GM21528 (cell line): ENCODE data around the gene ANKRD29.

ENCODE experiments used
- ATAC-seq: cut with Tn5 transposase; IDR thresholded peaks from one replicate; pipeline ENCODE4 v1.9.1; 2021; ENCODE audit warnings: mild to moderate bottlenecking, moderate library complexity; ENCODE audit not compliant: unreplicated experiment, low FRiP score

Gene ANKRD29, protein sequence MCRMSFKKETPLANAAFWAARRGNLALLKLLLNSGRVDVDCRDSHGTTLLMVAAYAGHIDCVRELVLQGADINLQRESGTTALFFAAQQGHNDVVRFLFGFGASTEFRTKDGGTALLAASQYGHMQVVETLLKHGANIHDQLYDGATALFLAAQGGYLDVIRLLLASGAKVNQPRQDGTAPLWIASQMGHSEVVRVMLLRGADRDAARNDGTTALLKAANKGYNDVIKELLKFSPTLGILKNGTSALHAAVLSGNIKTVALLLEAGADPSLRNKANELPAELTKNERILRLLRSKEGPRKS

DNA sequence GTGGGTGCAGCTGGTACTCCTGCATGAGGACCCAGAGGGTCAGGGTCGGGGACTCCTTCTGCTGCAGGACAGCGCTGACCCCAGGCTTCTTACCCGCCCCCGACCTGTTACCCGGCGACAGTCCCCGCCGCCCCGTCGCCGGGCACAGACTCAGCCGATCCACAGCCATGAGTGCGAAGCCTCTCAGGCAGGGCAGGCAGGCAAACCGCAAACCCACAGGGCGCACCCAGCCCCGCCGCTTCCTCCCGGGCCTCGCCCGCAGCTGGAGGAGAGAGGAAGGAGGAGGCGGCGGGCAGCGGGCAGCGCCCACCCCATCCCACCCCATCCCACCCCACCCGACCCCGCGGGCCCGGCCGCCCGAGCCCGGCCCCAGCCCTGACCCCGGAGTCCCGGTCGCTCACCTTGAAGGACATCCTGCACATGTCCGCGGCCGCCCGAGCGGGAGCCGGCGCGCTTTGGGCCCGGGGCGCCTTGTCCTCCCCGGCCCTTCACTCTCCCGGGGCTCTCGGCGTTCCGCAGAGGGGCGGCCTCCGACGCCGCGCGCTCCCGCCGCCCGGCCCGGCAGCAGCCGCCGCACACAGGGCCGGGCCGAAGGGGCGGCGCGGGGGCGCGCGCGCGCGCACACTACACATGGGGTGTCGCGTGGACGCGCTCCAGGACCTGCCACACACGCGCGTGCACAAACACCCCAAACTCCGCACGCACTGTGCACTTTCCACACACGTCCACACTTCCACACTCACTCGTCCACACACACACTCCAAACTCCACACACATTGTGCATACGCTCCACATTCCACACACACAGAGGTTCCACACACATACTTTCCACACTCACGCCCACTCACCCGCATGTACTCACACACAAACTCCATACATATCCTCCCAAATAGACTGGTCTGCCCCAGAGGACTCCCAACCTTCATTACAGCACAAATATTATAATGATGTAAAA is at the start of gene ANKRD29:
TSS of gene ANKRD29 (minus strand) at position 603 of the 955 bp plus-strand sequence. CDS start at position 422, 181 bp downstream.
- ATAC-seq = no peak

- no peak for ATAC-seq
Observed at GRCh38 chr18:23712445-23712844, 49.7 kb upstream of the ANKRD29 start.

DNA sequence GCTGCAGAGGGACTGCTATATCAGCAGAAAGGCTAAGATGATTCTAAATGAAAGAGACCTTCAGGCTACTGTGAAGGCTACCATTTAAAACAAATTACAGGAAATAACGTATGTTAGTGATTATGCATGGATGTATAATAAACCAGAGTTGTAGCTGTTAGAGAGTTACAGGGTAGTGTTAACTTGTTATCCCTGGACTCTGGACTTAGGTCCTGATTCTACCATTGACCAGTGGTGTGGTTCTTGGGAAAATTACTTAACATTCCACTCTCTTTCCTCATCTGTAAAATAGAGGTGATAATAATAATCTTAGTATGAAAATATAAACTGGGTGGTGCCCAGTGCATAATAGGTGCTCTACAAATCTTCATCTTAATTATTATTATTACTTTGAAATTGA is 48.7 kb upstream of the ANKRD29 start:
- no peak for ATAC-seq

DNA sequence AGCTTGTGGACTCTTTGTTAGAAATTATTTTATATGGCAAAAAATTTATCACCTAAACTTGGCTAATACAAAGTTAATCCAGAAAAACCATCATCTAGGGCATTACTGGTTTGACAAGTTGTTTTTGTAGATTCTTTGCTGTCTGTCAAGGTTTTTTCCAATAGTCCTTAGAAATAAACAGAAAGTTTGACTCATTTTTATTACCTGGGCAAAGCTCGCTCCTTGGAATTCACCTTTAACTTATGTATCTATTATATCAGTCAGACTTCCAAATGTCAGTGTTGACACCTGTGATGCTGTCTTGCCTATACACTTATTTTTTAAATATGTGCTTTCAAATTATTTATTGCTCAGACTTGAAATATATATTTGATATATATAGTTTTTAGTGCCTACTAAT is 48.2 kb upstream of the ANKRD29 start:
- ATAC-seq = no peak

DNA sequence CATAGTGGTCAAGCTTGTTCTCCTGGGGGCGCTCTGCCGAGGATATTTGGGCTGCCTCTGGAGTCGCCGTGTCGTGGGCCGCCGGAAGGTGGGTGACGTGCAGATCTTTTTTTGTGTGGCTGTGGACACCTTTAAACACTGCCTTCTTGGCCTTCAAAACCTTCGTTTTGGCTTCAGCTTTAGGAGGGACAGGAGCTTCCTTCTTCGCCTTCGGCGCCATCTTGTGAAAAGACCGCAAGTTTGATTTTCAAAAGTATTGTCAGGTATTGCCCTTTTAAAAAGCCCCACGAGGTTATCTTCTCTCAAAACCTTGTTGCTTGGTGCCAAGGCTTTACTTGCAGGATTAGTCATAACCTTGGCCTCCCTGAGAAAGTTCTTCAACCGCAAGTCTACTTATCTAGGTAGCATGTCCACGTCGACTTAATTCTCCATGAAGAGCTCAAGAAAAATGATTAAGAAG is 47.4 kb upstream of the ANKRD29 start:
- no peak for ATAC-seq

- ATAC-seq = no peak
Observed at GRCh38 chr18:23706971-23707640, 44.4 kb upstream of the ANKRD29 start.

- ATAC-seq = no peak
Observed at GRCh38 chr18:23704806-23705205, 42.1 kb upstream of the ANKRD29 start.

DNA sequence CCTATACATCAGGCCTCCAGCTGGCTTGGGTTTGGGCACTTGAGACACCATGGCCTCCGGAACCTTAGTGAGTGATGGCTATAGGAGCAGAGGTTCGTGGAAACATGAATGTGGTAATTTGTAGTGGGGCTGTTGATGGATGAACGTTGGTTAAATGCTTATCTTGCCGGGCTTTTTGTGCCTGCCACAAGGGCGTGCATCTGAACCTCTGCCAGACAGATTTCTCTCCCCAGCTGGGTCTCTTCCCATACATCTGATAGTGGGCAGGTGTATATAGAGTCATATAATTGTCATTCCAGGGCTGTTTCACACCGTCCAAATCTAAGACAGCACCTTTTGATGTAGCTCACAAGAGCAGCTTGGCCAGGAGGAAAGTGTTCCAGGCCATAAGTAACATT is 41.3 kb upstream of the ANKRD29 start:
- ATAC-seq = no peak

DNA sequence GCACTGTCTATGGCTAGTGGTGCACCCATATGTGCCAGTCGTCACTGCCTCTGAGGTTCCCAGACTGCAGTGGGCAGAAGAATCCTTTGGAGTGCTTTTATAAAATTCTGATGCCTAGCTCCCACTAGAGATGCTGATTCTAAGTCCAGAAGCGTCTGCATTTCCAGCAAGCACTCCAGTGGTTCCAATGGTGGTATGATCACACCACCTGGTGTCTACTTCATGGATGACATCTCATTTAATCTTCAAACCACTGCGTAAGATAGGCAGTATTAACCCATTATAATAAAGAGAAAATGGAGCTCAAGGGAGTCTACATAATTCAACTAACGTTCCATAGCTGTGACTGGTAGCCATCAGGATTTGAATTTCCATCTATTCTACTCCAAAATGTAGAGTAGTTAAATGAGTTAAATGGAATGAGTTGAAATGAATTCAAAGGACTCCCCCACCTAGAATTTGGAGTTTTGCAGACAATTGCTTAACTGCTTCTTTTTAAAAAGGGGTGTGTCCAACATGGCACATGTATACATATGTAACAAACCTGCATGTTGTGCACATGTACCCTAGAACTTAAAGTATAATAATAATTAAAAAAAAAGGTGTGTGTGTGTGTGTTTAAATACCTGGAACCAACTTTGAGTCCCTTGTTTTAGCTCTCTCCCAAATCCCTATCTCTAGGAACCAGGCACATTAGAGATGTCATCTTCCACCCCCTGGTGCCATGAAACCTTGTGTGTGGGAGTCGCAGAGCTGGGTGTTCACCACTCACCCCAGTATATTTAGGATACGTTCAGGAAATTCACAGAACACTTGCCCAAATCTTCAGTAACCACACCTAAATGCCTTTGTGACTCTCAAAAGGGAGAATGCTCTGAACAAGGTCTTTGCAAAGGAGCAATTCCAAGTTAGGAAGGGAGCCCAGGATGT is 40.6 kb upstream of the ANKRD29 start:
- no peak for ATAC-seq

GRCh38 chr18:23702606-23703005 is 39.9 kb upstream of the ANKRD29 start:
- no peak for ATAC-seq

- no peak for ATAC-seq
Observed at GRCh38 chr18:23701544-23702064, 38.9 kb upstream of the ANKRD29 start.

GRCh38 chr18:23701017-23701416 is 38.3 kb upstream of the ANKRD29 start:
- ATAC-seq = no peak

DNA sequence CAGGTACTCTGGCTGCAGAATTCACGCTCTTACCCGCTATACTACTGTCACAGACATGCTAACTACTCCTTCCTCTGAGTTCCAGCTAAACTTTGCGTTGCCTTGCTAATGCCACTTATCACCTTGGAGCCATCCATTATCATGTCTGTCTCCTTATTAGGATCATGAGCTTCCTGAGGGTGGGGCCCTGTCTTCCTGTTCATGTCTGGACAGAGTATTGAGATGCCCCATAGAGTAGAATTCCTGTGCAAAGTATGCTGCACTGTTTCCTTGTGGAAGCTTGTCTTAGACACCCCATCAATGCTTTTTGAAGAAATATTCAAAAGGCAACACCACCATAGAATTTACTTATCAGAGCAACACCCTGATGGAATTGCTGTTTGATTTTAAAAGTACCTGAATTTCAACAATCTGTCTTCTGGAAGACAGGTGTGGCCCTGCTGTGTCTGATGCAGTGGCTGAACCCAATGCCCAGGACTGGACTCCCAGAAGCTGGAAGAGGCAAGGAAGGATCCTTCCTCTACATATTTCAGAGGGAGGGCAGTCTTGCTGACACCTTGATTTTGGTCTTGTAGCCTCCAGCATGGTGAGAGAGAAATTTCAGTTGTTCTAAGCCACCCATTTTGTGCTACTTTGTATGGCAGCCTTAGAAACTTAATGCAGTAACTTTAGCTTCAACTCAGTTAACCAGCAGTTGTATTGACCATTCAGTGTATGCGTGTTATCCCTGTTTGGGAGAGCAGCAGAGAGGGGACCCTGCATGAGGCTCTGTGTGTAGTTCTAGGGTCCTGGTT is 32.1 kb upstream of the ANKRD29 start:
- no peak for ATAC-seq

- no peak for ATAC-seq
Observed at GRCh38 chr18:23693846-23694245, 31.1 kb upstream of the ANKRD29 start.

- ATAC-seq = no peak
Observed at GRCh38 chr18:23690505-23691068, 27.9 kb upstream of the ANKRD29 start.

DNA sequence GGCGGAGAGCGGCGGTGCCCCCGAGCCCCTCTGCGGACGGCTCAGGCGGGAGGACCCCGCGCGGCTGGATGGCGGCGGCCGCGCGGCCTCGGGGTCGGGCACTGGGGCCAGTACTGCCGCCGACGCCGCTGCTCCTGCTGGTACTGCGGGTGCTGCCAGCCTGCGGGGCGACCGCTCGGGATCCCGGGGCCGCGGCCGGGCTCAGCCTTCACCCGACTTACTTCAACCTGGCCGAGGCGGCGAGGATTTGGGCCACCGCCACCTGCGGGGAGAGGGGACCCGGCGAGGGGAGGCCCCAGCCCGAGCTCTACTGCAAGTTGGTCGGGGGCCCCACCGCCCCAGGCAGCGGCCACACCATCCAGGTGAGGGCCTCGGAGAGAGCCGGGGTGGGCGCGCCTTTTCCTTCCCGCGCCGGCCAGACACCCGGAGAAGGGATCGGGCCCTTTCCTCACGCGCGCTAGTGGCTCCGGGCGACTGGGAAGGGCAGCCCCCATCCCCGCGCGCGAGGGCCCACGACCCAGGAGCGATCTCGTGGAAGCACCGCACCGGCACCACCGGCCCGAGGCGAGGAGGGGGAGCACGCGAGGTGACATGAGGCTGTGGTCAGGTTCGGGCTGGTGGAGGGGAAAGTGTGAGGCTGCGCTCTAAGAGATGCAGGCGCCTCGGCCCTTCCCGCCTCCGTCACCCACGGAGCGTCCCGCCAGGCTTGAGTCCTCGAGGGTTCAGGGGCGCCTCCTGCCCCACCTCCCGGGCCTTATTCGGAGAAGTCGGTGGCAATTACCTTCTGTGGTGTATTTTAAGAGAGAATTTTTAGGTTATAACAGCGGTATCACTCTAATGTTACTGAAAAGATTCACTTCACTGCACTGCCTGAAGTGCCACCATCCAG is 27.1 kb upstream of the ANKRD29 start:
- no peak for ATAC-seq

DNA sequence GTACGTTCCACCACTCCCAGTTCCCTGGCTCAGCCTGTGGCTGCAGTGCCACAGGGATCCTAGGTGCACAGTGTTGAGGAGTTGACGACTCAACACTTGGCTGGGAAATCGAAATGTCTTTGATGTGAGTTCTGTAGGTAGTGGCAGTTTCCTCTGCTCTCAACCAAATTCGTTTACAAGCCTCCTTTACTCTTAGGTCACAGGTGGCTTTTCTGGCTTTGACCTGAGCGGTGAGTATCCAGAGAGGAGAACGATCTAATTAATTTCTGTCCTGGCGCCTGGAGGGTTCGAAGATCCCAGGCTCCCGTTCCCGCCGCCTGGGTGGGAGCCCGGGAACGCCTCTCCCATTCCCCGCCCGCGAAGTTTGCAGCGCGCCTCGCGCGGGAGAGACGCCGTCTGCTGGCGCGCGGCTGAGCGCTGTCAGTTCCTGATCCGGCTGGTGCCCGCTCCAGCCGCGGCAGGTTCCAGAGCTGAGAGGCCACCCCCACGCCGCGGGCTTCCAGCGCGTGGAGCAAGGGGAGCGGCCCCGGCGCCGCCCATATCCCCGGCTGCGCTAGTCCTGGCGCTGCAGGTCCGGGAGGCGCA is 26.4 kb upstream of the ANKRD29 start, which contains the start of gene LAMA3:
TSS of gene LAMA3 (plus strand) at position 423 of the 585 bp plus-strand sequence. CDS start 231 bp downstream, outside the sequence.
- no peak for ATAC-seq
